Measurements from ENCODE around the gene FHL3.

DNA sequence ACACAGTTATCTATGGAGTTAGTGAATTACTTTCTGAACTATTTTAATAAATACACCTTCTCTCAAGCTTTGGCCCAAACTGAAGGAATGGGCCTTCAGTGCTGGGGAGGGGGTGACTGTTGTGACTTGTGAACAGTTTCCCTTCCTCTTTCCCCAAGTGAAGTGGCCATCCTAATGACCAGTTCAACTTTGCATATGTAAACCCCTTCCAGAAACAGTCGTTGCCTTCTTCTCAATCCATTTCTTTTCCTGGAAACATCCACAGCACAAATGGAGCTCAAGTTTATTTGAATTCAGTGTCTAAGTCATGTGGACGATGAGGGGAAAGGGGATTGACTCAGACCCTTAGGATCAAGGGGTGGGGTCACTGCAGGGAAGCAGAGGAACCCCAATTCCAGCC lies 57.1 kb downstream of the FHL3 start:
- TF ChIP-seq, protein P1, sequence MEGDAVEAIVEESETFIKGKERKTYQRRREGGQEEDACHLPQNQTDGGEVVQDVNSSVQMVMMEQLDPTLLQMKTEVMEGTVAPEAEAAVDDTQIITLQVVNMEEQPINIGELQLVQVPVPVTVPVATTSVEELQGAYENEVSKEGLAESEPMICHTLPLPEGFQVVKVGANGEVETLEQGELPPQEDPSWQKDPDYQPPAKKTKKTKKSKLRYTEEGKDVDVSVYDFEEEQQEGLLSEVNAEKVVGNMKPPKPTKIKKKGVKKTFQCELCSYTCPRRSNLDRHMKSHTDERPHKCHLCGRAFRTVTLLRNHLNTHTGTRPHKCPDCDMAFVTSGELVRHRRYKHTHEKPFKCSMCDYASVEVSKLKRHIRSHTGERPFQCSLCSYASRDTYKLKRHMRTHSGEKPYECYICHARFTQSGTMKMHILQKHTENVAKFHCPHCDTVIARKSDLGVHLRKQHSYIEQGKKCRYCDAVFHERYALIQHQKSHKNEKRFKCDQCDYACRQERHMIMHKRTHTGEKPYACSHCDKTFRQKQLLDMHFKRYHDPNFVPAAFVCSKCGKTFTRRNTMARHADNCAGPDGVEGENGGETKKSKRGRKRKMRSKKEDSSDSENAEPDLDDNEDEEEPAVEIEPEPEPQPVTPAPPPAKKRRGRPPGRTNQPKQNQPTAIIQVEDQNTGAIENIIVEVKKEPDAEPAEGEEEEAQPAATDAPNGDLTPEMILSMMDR (IDR thresholded peaks at IDR 0.05 in 8 of 11, conservative IDR thresholded peaks at IDR 0.05 in 3 of 11) = no peak
- TF ChIP-seq POLR2A (IDR thresholded peaks at IDR 0.05) (no peak), POLR2AphosphoS5 (IDR thresholded peaks at IDR 0.05) (no peak)

Measured in spleen (tissue), 7 donors.